HEK293 (cell line): ENCODE results near the gene PHF20.

Source experiments
- CTCF ChIA-PET: fragments of 350-600 bp; formaldehyde crosslinking; extraction: SDS; loops from one replicate; lab custom pipeline; 2021; ENCODE audit warnings: antibody characterized with exemption; lab: Yijun Ruan, JAX
- POLR2A ChIA-PET: fragments of 300-600 bp; formaldehyde crosslinking; extraction: SDS; loops from one replicate; lab custom pipeline; 2020; ENCODE audit warnings: antibody characterized with exemption, inconsistent platforms; lab: Yijun Ruan, JAX
- H3K27ac ChIP-seq: fragments of 200-500 bp; sonication (Bioruptor generic); 2 replicates; pipeline ENCODE4 v1.5.1; 2014; ENCODE audit warnings: low read depth, low read length, control low read depth, inconsistent platforms; ENCODE audit errors: extremely low read depth
- H3K36me3 ChIP-seq, 2 experiments: fragments of 200-500 bp in 1 of 2; sonication (Bioruptor generic) in 1 of 2; 1 replicate in 1 of 2; 2 replicates in 1 of 2; pipeline ENCODE4 v1.5.1; 2014 to 2017; ENCODE audit warnings: inconsistent platforms in 2 of 2, low read length in 2 of 2; ENCODE audit not compliant: control insufficient read depth in 2 of 2, insufficient read depth in 1 of 2
- H3K4me1 ChIP-seq: fragments of 200-500 bp; sonication (Bioruptor generic); 2 replicates; pipeline ENCODE4 v1.5.1; 2014; ENCODE audit warnings: mild to moderate bottlenecking, low read length, inconsistent platforms; ENCODE audit not compliant: control insufficient read depth, insufficient read depth
- H3K4me3 ChIP-seq: 2 replicates; pipeline ENCODE4 v1.5.1; 2011; ENCODE audit warnings: low read depth, mild to moderate bottlenecking, control low read depth, low read length, moderate library complexity
- H3K9me3 ChIP-seq: fragments of 200-500 bp; sonication (Bioruptor generic); 2 replicates; pipeline ENCODE4 v1.5.1; 2014; ENCODE audit warnings: low read depth, low read length, inconsistent platforms; ENCODE audit not compliant: control insufficient read depth, insufficient read depth
- BCL11A ChIP-seq: fragments of 450-650 bp; formaldehyde crosslinking; IDR thresholded peaks from 2 replicates; pipeline ENCODE4 v1.5.1; 2016; ENCODE audit warnings: low read depth, missing biosample characterization, missing genetic modification characterization
- MEIS1 ChIP-seq: sonication (generic); formaldehyde crosslinking; IDR thresholded peaks from 2 replicates; pipeline ENCODE4 v1.8.1; 2022; ENCODE audit warnings: missing genetic modification reagents, mild to moderate bottlenecking, borderline replicate concordance
- SCRT2 ChIP-seq: fragments of 450-650 bp; formaldehyde crosslinking; IDR thresholded peaks from 2 replicates; pipeline ENCODE4 v1.5.1; 2016; ENCODE audit warnings: missing biosample characterization, missing genetic modification characterization
- SP2 ChIP-seq: fragments of 450-650 bp; formaldehyde crosslinking; IDR thresholded peaks from 2 replicates; pipeline ENCODE4 v1.5.1; 2016; ENCODE audit warnings: missing biosample characterization, missing genetic modification characterization
- ZFP3 ChIP-seq: fragments of 450-650 bp; formaldehyde crosslinking; IDR thresholded peaks from 2 replicates; pipeline ENCODE4 v1.5.1; 2016; ENCODE audit warnings: low read depth, missing biosample characterization, missing genetic modification characterization
- ZFP37 ChIP-seq: fragments of 450-650 bp; formaldehyde crosslinking; IDR thresholded peaks from 2 replicates; pipeline ENCODE4 v1.5.1; 2016; ENCODE audit warnings: missing biosample characterization, missing genetic modification characterization
- ZNF133 ChIP-seq: fragments of 450-650 bp; formaldehyde crosslinking; IDR thresholded peaks from 2 replicates; pipeline ENCODE4 v1.5.1; 2016; ENCODE audit warnings: missing biosample characterization, missing genetic modification characterization
- ZNF350 ChIP-seq: fragments of 450-650 bp; formaldehyde crosslinking; IDR thresholded peaks from 2 replicates; pipeline ENCODE4 v1.5.0; 2017; ENCODE audit warnings: missing biosample characterization, mild to moderate bottlenecking, missing genetic modification characterization
- ZNF501 ChIP-seq: fragments of 450-650 bp; formaldehyde crosslinking; IDR thresholded peaks from 2 replicates; pipeline ENCODE4 v1.5.1; 2016; ENCODE audit warnings: missing biosample characterization, missing genetic modification characterization
- ZNF510 ChIP-seq: fragments of 450-650 bp; formaldehyde crosslinking; IDR thresholded peaks from 2 replicates; pipeline ENCODE4 v1.5.1; 2018; ENCODE audit warnings: mild to moderate bottlenecking, missing genetic modification characterization, missing biosample characterization; ENCODE audit not compliant: insufficient replicate concordance
- TF ChIP-seq, protein P1 (sequence below): fragments of 450-650 bp; formaldehyde crosslinking; IDR thresholded peaks from 2 replicates; pipeline ENCODE4 v1.5.1; 2016; ENCODE audit warnings: missing biosample characterization, missing genetic modification characterization
- TF ChIP-seq, protein P2 (sequence below): fragments of 450-650 bp; formaldehyde crosslinking; IDR thresholded peaks from 2 replicates; pipeline ENCODE4 v1.5.1; 2016; ENCODE audit warnings: missing biosample characterization, missing genetic modification characterization
- TF ChIP-seq, protein P3 (sequence below): IDR thresholded peaks from 2 replicates; pipeline ENCODE4 v1.6.1; 2011; ENCODE audit warnings: mild to moderate bottlenecking, low read depth, low read length, borderline replicate concordance
- TF ChIP-seq, protein P4 (sequence below): fragments of 450-650 bp; formaldehyde crosslinking; IDR thresholded peaks from 2 replicates; pipeline ENCODE4; 2016; ENCODE audit warnings: missing biosample characterization, missing genetic modification characterization
- TF ChIP-seq, protein P5 (sequence below): fragments of 450-650 bp; formaldehyde crosslinking; IDR thresholded peaks from 2 replicates; pipeline ENCODE4 v1.5.1; 2016; ENCODE audit warnings: missing biosample characterization, missing genetic modification characterization
- TF ChIP-seq, protein P6 (sequence below): fragments of 450-650 bp; formaldehyde crosslinking; IDR thresholded peaks from 2 replicates; pipeline ENCODE4 v1.5.1; 2016; ENCODE audit warnings: missing biosample characterization, missing genetic modification characterization, borderline replicate concordance
- TF ChIP-seq, protein P7 (sequence below): fragments of 450-650 bp; formaldehyde crosslinking; IDR thresholded peaks from 2 replicates; pipeline ENCODE4 v1.5.1; 2017; ENCODE audit warnings: missing biosample characterization, missing genetic modification characterization

PHF20 gene

DNA sequence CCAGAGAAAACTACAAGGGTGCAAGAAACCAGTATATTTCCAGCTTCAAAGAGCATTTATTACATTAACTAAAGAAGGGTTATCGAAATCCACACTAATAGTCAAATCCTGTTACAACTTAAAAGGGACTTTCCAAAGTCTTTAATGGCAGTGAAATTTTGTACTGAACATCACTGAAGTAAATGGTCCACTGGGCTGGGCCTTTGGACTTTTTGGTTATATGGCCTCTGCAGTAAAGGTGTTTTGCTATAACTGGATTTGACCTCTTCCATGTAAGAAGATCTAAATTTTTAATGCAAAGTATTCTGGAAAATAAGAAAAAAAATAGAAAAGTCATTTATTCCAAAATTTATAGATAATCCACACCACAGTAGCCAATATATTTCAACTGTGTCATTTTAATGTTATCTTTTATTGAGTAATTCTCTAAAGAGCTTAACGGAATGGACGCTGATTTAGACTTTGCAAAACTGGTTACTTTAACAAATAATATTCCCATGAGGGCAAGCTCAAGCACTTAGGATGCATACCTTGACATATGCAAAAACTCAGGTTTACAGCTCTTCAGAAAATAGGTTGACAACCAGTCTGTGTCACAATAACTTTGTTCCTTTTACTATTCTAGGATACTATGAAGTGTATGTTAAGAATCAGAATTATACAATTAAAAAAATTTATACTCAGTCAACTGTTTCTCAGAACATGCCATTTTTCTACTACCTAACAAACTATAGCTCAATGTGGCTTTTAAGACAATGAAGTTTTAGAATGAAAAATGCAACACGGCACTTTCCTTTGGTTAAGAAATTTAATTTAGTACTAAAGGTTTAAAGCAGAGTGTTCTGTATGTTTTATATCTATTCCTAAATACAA is 36.8 kb upstream of the PHF20 start:
- POLR2A ChIA-PET, result interaction anchor here (0.9 to 1.2 kb wide), 2 partner anchors 15 to 36 kb away, joined by 3 read pairs; partner anchors contain the start of genes NFS1 and ROMO1
- no peak for TF ChIP-seq ZNF501 (tag by site-specific recombination)
- TF ChIP-seq, protein P1, sequence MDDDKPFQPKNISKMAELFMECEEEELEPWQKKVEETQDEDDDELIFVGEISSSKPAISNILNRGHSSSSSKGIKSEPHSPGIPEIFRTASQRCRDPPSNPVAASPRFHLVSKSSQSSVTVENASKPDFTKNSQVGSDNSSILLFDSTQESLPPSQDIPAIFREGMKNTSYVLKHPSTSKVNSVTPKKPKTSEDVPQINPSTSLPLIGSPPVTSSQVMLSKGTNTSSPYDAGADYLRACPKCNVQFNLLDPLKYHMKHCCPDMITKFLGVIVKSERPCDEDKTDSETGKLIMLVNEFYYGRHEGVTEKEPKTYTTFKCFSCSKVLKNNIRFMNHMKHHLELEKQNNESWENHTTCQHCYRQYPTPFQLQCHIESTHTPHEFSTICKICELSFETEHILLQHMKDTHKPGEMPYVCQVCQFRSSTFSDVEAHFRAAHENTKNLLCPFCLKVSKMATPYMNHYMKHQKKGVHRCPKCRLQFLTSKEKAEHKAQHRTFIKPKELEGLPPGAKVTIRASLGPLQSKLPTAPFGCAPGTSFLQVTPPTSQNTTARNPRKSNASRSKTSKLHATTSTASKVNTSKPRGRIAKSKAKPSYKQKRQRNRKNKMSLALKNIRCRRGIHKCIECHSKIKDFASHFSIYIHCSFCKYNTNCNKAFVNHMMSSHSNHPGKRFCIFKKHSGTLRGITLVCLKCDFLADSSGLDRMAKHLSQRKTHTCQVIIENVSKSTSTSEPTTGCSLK (tag by site-specific recombination), result no peak
- TF ChIP-seq, protein P2, sequence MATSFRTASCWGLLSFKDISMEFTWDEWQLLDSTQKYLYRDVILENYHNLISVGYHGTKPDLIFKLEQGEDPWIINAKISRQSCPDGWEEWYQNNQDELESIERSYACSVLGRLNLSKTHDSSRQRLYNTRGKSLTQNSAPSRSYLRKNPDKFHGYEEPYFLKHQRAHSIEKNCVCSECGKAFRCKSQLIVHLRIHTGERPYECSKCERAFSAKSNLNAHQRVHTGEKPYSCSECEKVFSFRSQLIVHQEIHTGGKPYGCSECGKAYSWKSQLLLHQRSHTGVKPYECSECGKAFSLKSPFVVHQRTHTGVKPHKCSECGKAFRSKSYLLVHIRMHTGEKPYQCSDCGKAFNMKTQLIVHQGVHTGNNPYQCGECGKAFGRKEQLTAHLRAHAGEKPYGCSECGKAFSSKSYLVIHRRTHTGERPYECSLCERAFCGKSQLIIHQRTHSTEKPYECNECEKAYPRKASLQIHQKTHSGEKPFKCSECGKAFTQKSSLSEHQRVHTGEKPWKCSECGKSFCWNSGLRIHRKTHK (tag by site-specific recombination), result no peak
- TF ChIP-seq, protein P3, sequence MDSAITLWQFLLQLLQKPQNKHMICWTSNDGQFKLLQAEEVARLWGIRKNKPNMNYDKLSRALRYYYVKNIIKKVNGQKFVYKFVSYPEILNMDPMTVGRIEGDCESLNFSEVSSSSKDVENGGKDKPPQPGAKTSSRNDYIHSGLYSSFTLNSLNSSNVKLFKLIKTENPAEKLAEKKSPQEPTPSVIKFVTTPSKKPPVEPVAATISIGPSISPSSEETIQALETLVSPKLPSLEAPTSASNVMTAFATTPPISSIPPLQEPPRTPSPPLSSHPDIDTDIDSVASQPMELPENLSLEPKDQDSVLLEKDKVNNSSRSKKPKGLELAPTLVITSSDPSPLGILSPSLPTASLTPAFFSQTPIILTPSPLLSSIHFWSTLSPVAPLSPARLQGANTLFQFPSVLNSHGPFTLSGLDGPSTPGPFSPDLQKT, result no peak
- TF ChIP-seq SCRT2, result no peak
- TF ChIP-seq ZFP37, result no peak
- no peak for TF ChIP-seq ZNF510 (tag by site-specific recombination)
- TF ChIP-seq ZFP3, result no peak
- TF ChIP-seq BCL11A, result no peak
- TF ChIP-seq, protein P4, sequence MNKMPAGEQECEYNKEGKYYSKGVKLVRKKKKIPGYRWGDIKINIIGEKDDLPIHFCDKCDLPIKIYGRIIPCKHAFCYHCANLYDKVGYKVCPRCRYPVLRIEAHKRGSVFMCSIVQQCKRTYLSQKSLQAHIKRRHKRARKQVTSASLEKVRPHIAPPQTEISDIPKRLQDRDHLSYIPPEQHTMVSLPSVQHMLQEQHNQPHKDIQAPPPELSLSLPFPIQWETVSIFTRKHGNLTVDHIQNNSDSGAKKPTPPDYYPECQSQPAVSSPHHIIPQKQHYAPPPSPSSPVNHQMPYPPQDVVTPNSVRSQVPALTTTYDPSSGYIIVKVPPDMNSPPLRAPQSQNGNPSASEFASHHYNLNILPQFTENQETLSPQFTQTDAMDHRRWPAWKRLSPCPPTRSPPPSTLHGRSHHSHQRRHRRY (tag by site-specific recombination), result no peak
- no peak for TF ChIP-seq ZNF133 (tag by site-specific recombination)
- TF ChIP-seq SP2 (tag by site-specific recombination), result no peak
- TF ChIP-seq, protein P5, sequence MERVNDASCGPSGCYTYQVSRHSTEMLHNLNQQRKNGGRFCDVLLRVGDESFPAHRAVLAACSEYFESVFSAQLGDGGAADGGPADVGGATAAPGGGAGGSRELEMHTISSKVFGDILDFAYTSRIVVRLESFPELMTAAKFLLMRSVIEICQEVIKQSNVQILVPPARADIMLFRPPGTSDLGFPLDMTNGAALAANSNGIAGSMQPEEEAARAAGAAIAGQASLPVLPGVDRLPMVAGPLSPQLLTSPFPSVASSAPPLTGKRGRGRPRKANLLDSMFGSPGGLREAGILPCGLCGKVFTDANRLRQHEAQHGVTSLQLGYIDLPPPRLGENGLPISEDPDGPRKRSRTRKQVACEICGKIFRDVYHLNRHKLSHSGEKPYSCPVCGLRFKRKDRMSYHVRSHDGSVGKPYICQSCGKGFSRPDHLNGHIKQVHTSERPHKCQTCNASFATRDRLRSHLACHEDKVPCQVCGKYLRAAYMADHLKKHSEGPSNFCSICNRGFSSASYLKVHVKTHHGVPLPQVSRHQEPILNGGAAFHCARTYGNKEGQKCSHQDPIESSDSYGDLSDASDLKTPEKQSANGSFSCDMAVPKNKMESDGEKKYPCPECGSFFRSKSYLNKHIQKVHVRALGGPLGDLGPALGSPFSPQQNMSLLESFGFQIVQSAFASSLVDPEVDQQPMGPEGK (tag by site-specific recombination), result no peak
- TF ChIP-seq, protein P6, sequence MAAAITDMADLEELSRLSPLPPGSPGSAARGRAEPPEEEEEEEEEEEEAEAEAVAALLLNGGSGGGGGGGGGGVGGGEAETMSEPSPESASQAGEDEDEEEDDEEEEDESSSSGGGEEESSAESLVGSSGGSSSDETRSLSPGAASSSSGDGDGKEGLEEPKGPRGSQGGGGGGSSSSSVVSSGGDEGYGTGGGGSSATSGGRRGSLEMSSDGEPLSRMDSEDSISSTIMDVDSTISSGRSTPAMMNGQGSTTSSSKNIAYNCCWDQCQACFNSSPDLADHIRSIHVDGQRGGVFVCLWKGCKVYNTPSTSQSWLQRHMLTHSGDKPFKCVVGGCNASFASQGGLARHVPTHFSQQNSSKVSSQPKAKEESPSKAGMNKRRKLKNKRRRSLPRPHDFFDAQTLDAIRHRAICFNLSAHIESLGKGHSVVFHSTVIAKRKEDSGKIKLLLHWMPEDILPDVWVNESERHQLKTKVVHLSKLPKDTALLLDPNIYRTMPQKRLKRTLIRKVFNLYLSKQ (tag by site-specific recombination), result no peak
- TF ChIP-seq, protein P7, sequence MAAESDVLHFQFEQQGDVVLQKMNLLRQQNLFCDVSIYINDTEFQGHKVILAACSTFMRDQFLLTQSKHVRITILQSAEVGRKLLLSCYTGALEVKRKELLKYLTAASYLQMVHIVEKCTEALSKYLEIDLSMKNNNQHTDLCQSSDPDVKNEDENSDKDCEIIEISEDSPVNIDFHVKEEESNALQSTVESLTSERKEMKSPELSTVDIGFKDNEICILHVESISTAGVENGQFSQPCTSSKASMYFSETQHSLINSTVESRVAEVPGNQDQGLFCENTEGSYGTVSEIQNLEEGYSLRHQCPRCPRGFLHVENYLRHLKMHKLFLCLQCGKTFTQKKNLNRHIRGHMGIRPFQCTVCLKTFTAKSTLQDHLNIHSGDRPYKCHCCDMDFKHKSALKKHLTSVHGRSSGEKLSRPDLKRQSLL (tag by site-specific recombination), result no peak
- TF ChIP-seq MEIS1 (CRISPR knock-in tag), result no peak
- TF ChIP-seq ZNF350 (tag by site-specific recombination), result no peak
- Histone ChIP-seq H3K9me3 (no peaks in the 10 kb centered on the region), H3K36me3 (peaks cover 85 to 99% of the 10 kb centered on the region in 2 experiments), H3K4me1 (peaks cover 4% of the 10 kb centered on the region), H3K27ac (no peak overlapping the region), H3K4me3 (no peak overlapping the region)
- CTCF ChIA-PET, result interaction anchor here (0.7 to 1.2 kb wide), 3 partner anchors 150 to 212 kb away, joined by 3 to 5 read pairs (median 4); no protein-coding TSS in a partner anchor
